VCaP (cell line): ENCODE results near the gene HNF1B.
A peak's percentile ranks its signal among the peaks of the same experiment; 100 is the strongest.
"Not testable (repeated sequence)": the region's sequence is repeated elsewhere in the genome, so short reads cannot be mapped to it uniquely, and the experiment has no call there.

Experiments used
- H3K27ac ChIP-seq: fragments of 450-650 bp; 2 replicates; pipeline ENCODE4 v1.5.1; 2017
- CTCF ChIP-seq: fragments of 450-650 bp; conservative IDR thresholded peaks from 2 replicates; pipeline ENCODE4 v1.5.1; 2017; ENCODE audit warnings: mild to moderate bottlenecking, moderate library complexity

HNF1B gene

DNA sequence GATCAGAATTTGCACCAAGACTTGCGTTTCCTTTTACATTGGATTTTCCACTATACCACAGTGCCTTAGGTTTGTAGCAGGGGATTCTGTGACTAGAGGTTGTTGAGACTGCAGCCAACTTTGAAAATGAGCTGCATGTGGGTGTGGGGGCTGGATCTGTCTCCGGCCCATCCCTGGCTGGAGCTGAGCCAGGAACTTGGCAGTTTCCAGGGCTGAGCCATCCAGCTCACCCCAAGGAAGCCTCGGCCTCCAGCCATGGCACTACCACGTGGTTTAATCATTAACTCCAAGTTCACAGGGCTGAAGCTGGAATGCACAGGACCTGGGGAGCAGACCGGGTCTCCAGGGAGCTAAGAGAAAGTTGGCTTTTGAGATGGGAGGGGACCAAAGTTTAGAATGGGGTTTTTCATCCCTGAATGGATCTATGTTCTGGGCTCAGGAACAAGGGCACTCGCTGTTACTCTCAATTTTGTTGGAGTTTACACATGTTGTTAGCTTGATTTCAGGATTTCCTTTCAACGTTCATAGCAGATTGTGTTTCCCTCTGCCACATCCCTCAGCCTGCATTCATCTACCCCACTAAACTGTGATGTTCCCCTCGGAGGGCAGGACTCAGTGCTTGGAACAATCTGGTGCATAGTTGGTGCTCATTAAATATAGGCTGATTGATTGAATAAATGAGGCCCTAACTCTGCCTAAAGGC is 42.3 kb upstream of the HNF1B start:
- TF ChIP-seq CTCF, result no peak
- peak overlapping the region; percentile 46 for H3K27ac ChIP-seq

GRCh38 chr17:37786481-37786880 is 41.6 kb upstream of the HNF1B start:
- peak overlapping the region; percentile 46; the same call in 1 of the 2 replicates for H3K27ac ChIP-seq
- no peak for TF ChIP-seq CTCF

DNA sequence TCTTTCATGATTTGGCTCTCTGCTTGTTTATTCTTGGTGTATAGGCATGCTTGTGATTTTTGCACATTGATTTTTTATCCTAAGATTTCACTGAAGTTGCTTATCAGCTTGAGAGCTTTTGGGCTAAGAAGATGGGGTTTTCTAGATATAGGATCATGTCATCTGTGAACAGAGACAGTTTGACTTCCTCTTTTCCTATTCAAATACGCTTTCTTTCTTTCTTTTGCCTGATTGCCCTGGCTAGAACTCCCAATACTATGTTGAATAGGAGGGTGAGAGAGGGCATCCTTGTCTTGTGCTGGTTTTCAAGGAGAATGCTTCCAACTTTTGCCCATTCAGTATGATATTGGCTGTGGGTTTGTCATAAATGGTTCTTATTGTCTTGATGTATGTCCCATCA is 37.6 kb upstream of the HNF1B start:
- H3K27ac ChIP-seq, result not testable (repeated sequence)

DNA sequence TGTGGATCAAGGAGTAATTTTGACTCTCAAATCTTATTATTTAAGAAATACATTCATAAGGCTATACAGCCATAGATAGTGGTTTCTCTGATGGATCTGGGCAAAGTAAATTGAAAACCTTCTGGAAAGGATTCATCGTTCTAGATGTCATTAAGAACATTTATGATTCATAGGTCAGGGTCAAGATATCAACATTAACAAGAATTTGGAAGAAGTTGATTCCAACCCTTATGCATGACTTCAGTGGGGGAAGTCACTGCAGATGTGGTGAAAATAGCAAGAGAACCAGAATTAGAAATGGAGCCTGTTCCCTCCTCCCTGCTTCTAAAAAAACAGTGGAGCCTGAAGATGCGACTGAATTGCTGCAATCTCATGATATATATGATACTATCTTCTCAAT is 36.6 kb upstream of the HNF1B start:
- H3K27ac ChIP-seq, result no peak overlapping the region
- no peak for TF ChIP-seq CTCF

- no peak overlapping the region for H3K27ac ChIP-seq
- no peak for TF ChIP-seq CTCF
These were observed 34.7 kb upstream of the HNF1B start for GRCh38 chr17:37779554-37779953.

GRCh38 chr17:37774504-37774903 is 29.6 kb upstream of the HNF1B start:
- H3K27ac ChIP-seq, result no peak overlapping the region
- no peak for TF ChIP-seq CTCF

DNA sequence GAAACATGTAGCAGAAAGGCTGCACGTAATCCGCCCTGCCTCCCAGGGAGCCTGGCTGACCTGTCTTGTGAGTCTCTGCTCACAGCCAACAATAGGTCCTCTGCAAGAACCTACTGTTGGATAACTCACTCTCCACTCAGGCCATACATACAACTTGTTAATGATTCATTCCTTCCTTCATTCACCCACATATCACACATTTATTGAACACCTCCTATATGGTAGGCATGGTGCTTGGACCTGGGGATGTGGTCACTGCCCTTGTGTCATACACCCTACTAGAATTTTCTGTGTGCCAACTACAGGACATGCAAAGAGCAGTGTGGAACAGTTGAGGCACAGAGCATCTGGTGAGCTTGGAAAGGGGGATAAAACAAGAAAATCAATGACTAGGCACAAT is 28.1 kb upstream of the HNF1B start:
- TF ChIP-seq CTCF, result no peak

GRCh38 chr17:37770631-37771518 is 26.0 kb upstream of the HNF1B start:
- H3K27ac ChIP-seq, result peak overlapping the region; percentile 58
- peak; percentile 97 for TF ChIP-seq CTCF

More for the DNA sequence above, 28.1 kb upstream of the HNF1B start:
- H3K27ac ChIP-seq, result no peak overlapping the region
